Bronchial epithelial cell (primary cell): ENCODE measurements around the gene SMIM14. TPM values are rescaled to one million over a fixed set of nuclear protein-coding genes. Genes with fewer than 3 reads are reported as not detected.
"Not testable (repeated sequence)": the region's sequence is repeated elsewhere in the genome, so short reads cannot be mapped to it uniquely, and the experiment has no call there.

ENCODE experiments used
- DNase-seq: peaks from one replicate; pipeline ENCODE4 v3.0.0-alpha.2; 2010; ENCODE audit warnings: low read depth
- FAIRE-seq: peaks from 2 replicates; lab custom pipeline; 2011; peaks lifted over from hg19 to GRCh38; lab: Jason Lieb, UNC
- H3K27me3 ChIP-seq: 2 replicates; pipeline ENCODE4 v1.5.1; 2011; ENCODE audit warnings: low read length; ENCODE audit not compliant: control insufficient read depth, insufficient read depth
- H3K36me3 ChIP-seq: 2 replicates; pipeline ENCODE4 v1.5.1; 2011; ENCODE audit warnings: low read length; ENCODE audit not compliant: control insufficient read depth, insufficient read depth
- H3K4me3 ChIP-seq: 2 replicates; pipeline ENCODE4 v1.5.1; 2011; ENCODE audit warnings: mild to moderate bottlenecking, low read depth, low read length, control low read depth
- CTCF ChIP-seq: IDR thresholded peaks from 2 replicates; pipeline ENCODE4 v1.5.1; 2011; ENCODE audit warnings: mild to moderate bottlenecking, moderate library complexity, low read length, control low read depth, inconsistent platforms; ENCODE audit not compliant: insufficient read depth, severe bottlenecking
- total RNA-seq: library from RNA; depleted of rRNA; stranded (reverse); fragments of >200 nt; gene quantifications from 2 replicates; pipeline ENCODE4 v1.2.1, GENCODE V29; 2014

SMIM14 gene
- total RNA-seq, 1 donor from 2014 or later, result 21.1 TPM

- TF ChIP-seq CTCF, result no peak
- FAIRE-seq (no peak), DNase-seq (peak; percentile 55)
- Histone ChIP-seq H3K36me3 (no peaks in the 10 kb centered on the region), H3K27me3 (no peaks in the 10 kb centered on the region), H3K4me3 (no peak overlapping the region)
Observed at GRCh38 chr4:39660045-39660444, 21.4 kb upstream of the SMIM14 start.

GRCh38 chr4:39658756-39659155 is 20.1 kb upstream of the SMIM14 start:
- Histone ChIP-seq H3K4me3 (no peak overlapping the region), H3K27me3 (no peaks in the 10 kb centered on the region), H3K36me3 (no peaks in the 10 kb centered on the region)
- DNase-seq (no peak), FAIRE-seq (no peak)
- TF ChIP-seq CTCF, result peak; percentile 21

- Histone ChIP-seq H3K27me3 (no peaks in the 10 kb centered on the region), H3K4me3 (no peak overlapping the region), H3K36me3 (no peaks in the 10 kb centered on the region)
- no peak for TF ChIP-seq CTCF
- peak; percentile 10 for DNase-seq
- FAIRE-seq, result no peak
Observed at GRCh38 chr4:39657465-39657864, 18.8 kb upstream of the SMIM14 start.

GRCh38 chr4:39656638-39657037 is 18.0 kb upstream of the SMIM14 start:
- DNase-seq, FAIRE-seq, H3K36me3 ChIP-seq, H3K4me3 ChIP-seq, H3K27me3 ChIP-seq: not testable (repeated sequence)

- no peaks in the 10 kb centered on the region for H3K36me3 ChIP-seq
- H3K4me3 ChIP-seq, result no peak overlapping the region
- no peak for DNase-seq
- H3K27me3 ChIP-seq, result no peaks in the 10 kb centered on the region
- TF ChIP-seq CTCF, result no peak
- no peak for FAIRE-seq
Observed at GRCh38 chr4:39655876-39656275, 17.2 kb upstream of the SMIM14 start.

- FAIRE-seq (no peak), DNase-seq (no peak)
- Histone ChIP-seq H3K27me3 (no peaks in the 10 kb centered on the region), H3K36me3 (no peaks in the 10 kb centered on the region), H3K4me3 (no peak overlapping the region)
- no peak for TF ChIP-seq CTCF
Observed at GRCh38 chr4:39655211-39655610, 16.5 kb upstream of the SMIM14 start.

GRCh38 chr4:39651586-39651985 is 12.9 kb upstream of the SMIM14 start:
- FAIRE-seq, H3K36me3 ChIP-seq, H3K4me3 ChIP-seq, H3K27me3 ChIP-seq, DNase-seq: not testable (repeated sequence)
